ENCODE measurements around the gene GJA3.
A peak's percentile ranks its signal among the peaks of the same experiment; 100 is the strongest.
"Not testable (repeated sequence)": the region's sequence is repeated elsewhere in the genome, so short reads cannot be mapped to it uniquely, and the experiment has no call there.

GJA3 gene

GRCh38 chr13:20181188-20181587 lies 20.3 kb upstream of the GJA3 start:
- no peak for DNase-seq

DNA sequence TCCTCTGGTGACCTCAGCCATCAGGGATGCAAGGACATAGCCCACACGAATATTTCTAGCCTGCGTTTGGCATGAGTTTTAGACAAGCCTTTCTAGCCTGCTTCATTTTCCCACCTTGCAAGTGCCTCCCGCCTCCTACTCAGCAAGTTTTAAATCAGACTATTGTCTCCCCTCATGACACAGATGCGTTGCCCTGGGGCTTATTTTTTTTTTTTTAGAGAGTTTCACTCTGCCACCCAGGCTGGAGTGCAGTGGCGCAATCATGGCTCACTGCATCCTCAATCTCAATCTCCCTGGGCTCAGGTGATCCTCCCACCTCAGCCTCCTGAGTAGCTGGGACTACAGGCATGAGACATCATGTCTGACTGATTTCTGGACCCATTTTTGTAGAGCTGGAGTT lies 17.3 kb upstream of the GJA3 start:
- no peak for DNase-seq

DNA sequence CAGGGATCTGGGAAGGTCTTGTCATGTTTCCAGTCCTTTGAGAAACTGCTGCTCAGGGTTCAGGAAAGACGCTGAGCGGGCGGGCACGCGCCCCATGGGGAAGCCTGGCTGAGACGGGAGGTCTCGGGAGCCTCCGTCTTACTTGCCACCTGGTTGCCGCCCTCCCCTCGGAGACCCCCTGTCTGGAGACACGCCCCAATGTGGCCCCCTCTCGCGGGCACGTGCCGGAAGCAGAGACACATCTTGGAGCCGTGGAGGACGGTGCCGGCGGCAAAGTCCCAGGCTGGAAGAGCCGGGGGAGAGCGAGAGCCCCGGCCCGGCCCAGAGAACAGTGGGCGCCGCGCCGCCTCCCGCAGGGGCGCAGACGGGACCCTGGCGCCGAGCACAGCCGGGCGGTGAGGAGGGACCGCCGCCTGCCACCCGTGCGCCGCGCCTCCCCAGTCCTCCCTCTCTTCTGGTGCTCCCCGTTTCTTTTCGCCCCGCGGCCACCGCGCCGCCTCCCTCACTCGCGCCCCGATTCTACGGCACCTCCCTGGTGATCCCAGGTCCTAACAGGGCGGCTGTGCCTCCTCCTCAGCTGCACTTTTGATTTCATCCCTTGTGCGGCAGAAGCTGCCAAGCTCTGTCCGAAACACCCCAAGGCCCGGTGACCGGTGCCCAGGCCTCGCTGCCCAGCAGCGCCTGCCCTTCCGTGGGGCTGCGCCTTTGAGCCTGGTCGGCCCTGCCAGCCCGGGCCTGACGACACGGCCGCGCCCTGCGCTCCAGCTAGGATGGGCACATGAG lies 16.4 kb upstream of the GJA3 start:
- no peak for DNase-seq

- DNase-seq, result no peak
Measured at GRCh38 chr13:20175907-20176652, 15.2 kb upstream of the GJA3 start.

GRCh38 chr13:20175406-20175794 lies 14.5 kb upstream of the GJA3 start:
- no peak for DNase-seq

GRCh38 chr13:20174656-20175405 lies 14.0 kb upstream of the GJA3 start:
- peak; percentile 78 for DNase-seq

DNA sequence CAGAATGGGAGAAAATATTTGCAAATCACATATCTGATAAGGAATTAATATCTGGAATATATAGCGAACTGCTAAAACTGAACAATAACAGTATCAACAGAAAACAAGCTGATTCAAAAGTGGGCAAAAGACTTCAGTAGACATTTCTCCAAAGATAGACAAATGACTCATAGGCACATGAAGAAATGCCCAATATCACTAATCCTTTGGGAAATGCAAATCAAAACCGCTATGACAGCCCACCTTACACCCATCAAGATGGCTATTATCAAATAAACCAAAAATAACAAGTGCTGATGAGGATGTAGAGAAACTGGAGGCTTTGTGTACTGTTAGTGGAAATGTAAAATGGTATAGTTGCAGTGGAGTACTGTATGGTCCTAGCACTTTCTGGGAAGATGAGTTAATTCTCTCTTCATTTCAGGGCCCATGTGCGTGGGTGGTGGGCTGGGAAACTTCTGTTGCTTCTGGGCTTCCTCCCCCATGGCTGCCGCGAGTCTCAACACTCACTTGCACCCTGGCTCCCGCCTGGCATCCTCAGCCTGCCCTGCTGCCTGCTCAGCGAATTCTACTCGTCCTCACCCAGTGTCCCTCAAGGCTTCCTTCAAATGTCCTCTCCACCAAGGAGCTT lies 12.4 kb upstream of the GJA3 start:
- no peak for DNase-seq

DNA sequence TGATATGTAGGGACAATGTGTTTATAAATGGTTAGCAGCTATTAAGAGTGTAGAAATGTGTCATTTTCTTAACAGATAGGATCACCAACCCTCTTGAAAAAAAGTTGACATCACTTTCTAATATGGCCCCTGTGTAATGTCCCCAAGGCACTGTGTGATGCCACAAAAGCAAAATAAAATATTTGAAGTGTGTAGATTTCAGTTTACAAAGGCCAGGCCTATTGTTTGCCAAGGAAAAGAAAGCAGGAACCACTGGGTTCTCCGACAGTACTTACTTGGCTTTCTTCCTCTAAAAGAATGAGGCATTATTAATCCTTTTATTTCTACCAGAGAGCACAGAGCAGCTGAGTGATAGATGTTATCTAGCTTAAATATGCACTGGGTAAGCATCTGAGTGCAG lies 10.5 kb upstream of the GJA3 start:
- no peak for DNase-seq

GRCh38 chr13:20170921-20171320 lies 10.1 kb upstream of the GJA3 start:
- no peak for DNase-seq

- DNase-seq, result no peak
Measured at GRCh38 chr13:20168396-20168795, 7.5 kb upstream of the GJA3 start.

- DNase-seq, result no peak
Measured at GRCh38 chr13:20165417-20166257, 4.8 kb upstream of the GJA3 start.

DNA sequence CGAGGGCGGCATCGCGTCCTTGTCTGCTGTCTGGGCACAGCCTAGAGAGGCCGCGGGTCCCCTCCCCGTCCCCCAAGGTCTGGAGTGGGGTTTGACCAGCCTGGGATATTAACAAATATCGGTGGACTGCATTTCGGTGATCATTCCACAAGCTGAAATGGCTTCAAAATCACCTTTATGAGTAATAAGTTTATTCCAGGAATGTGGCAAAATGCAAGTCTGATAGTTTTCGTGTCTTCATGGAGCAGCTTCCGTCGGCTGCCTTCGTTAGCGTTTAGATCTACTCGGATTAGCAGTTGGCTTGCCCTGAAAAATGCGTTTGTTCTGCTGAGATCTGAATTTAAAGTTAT lies 1.1 kb upstream of the GJA3 start:
- DNase-seq, result no peak

DNA sequence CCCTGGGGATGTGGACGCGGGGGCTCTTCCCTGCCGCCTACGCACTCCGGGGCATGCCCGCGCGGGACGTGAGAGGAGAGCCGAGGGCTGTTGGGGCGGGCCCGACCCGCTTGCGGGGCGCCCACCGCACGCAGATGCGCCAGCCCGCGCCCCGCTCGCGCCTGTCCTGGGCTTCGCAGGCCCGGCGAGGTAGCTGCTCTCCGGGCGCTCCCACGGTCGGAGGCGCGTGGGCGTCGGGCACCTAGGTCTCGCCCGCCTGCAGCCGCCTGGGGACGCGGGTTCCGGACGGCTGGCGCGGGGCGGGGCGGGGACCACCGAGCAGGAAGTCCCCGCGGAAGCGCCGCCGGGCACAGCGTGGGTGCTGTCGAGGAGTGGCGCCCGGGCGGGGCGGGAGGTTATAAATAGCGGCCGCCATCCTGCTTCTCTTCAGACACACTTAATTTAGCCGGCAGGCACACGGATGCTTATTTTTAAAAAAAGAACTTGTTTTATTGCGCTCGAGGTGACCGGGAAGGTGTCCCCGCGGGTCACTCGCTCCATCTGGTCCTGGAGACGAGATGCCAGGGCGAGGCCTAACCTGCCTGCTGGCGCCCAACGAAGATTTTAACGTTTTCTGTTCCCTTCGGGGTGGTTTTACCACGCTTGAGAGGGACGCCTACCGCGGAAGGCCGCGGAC lies 561 bp upstream of the GJA3 start:
- DNase-seq, result peak; percentile 82

GRCh38 chr13:20159646-20160305 lies 1.1 kb downstream of the GJA3 start:
- DNase-seq, result no peak

- no peak for DNase-seq
Measured at GRCh38 chr13:20157151-20157796, 3.6 kb downstream of the GJA3 start.

DNA sequence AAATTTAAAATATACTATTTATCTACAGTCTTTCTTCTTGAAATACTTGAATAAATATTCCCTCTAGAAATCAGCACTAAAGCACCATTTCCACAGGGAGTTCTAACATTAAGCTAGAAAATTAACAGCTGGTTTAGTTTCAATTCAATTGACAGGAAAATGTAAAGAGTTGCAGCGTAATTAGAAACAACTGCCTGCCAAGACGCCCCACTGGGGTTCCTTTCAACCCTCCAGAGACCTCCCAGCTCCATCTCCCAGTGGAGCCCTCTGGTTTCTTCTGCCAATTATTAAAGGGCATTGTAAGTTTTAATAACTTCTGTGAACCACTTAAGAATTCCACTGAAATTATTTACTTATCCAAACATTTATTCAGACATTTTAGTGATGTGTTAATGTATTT lies 4.2 kb downstream of the GJA3 start:
- no peak for DNase-seq

GRCh38 chr13:20153290-20153689 lies 7.6 kb downstream of the GJA3 start:
- not testable (repeated sequence) for DNase-seq

DNA sequence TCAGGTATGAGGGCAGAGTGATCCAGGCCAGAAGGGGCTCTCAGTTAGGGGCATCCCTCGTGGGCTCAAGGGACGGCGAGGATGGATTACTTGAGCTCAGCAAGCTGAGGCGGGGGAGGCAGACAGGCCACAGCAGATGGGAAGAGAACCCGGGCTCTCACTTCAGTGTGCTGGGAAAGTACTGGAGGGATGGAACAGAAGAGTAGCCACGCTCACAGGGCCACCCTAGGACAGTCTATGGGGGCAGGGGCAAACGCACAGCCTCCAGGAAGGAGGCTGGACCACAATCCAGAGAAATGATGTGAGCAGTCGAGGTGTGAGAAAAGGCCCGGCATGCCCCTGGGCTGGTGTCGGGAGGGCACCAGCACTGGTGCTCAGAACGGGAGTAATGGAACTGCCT lies 9.2 kb downstream of the GJA3 start:
- DNase-seq, result no peak

GRCh38 chr13:20151016-20151415 lies 9.8 kb downstream of the GJA3 start:
- DNase-seq, result no peak

DNA sequence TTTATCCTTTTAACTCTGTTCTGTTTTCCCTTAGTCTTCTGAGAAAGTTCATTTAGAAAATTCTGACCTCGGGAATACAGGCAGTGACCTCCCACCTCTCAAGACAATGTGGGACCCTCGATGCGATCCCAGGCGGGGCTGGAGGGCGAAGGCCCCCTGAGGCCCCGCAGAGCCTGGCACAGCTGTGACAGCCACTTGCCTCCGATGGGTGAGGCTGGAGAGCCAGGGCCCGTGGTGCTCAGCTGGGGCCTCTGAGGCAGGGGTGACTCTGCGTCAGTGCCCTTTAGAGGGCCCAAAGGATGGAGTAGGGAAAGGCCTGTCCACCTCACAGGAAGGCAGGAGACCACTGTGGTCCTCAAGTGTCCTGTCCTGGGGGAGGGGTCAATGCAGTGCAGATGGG lies 10.3 kb downstream of the GJA3 start:
- DNase-seq, result no peak

GRCh38 chr13:20149762-20150161 lies 11.1 kb downstream of the GJA3 start:
- DNase-seq, result no peak
